ENCODE results near the gene PPFIBP2.

GRCh38 chr11:7591987-7592386, 78.2 kb downstream of the PPFIBP2 start:
- no peak for TF ChIP-seq PATZ1 (CRISPR knock-in tag; IDR thresholded peaks at IDR 0.05; ENCODE audit: borderline replicate concordance)
- TF ChIP-seq, protein P1, sequence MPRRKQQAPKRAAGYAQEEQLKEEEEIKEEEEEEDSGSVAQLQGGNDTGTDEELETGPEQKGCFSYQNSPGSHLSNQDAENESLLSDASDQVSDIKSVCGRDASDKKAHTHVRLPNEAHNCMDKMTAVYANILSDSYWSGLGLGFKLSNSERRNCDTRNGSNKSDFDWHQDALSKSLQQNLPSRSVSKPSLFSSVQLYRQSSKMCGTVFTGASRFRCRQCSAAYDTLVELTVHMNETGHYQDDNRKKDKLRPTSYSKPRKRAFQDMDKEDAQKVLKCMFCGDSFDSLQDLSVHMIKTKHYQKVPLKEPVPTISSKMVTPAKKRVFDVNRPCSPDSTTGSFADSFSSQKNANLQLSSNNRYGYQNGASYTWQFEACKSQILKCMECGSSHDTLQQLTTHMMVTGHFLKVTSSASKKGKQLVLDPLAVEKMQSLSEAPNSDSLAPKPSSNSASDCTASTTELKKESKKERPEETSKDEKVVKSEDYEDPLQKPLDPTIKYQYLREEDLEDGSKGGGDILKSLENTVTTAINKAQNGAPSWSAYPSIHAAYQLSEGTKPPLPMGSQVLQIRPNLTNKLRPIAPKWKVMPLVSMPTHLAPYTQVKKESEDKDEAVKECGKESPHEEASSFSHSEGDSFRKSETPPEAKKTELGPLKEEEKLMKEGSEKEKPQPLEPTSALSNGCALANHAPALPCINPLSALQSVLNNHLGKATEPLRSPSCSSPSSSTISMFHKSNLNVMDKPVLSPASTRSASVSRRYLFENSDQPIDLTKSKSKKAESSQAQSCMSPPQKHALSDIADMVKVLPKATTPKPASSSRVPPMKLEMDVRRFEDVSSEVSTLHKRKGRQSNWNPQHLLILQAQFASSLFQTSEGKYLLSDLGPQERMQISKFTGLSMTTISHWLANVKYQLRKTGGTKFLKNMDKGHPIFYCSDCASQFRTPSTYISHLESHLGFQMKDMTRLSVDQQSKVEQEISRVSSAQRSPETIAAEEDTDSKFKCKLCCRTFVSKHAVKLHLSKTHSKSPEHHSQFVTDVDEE (CRISPR knock-in tag; IDR thresholded peaks at IDR 0.05), result no peak
- TF ChIP-seq ZNF70 (CRISPR knock-in tag; IDR thresholded peaks at IDR 0.05), result no peak
- TF ChIP-seq SNAI2 (CRISPR knock-in tag; IDR thresholded peaks at IDR 0.05), result no peak
- no peak for TF ChIP-seq ARNTL (CRISPR knock-in tag; IDR thresholded peaks at IDR 0.05; ENCODE audit: borderline replicate concordance, low read depth)
- no peak for TF ChIP-seq RARB (CRISPR knock-in tag; IDR thresholded peaks at IDR 0.05)
- TF ChIP-seq ZFP3 (CRISPR knock-in tag; IDR thresholded peaks at IDR 0.05), result no peak
- no peak for TF ChIP-seq CREB5 (CRISPR knock-in tag; IDR thresholded peaks at IDR 0.05; ENCODE audit: low read depth)
- TF ChIP-seq ZC3H10 (CRISPR knock-in tag; IDR thresholded peaks at IDR 0.05), result no peak
- no peak for TF ChIP-seq TCF4 (CRISPR knock-in tag; IDR thresholded peaks at IDR 0.05; ENCODE audit: borderline replicate concordance)

Data from SK-N-SH treated with all-trans-retinoic acid at 6 μM for 48 hours (cell line).